Liver (tissue), 9 donors: ENCODE measurements around the gene CDO1. TPM values are rescaled to one million over a fixed set of nuclear protein-coding genes. Genes with fewer than 3 reads are reported as not detected.

ENCODE experiments used
- DNase-seq: peaks from one replicate; pipeline ENCODE4 v3.0.0-alpha.2; 2017; ENCODE audit warnings: low spot score
- H3K27ac ChIP-seq, 2 donors: one replicate each; pipeline ENCODE4 v1.7.0; 2013; ENCODE audit warnings: inconsistent platforms in 2 of 2, low read length in 2 of 2, control low read depth in 1 of 2, low read depth in 1 of 2, mild to moderate bottlenecking in 1 of 2
- H3K27me3 ChIP-seq, 4 donors: one replicate each; pipeline versions ENCODE4 v1.6.1 to v1.7.0; 2013; ENCODE audit warnings: low read length in 3 of 4, inconsistent platforms in 1 of 4, mild to moderate bottlenecking in 1 of 4, moderate library complexity in 1 of 4; ENCODE audit not compliant: control insufficient read depth in 4 of 4, insufficient read depth in 4 of 4
- H3K36me3 ChIP-seq, 4 donors: one replicate each; pipeline versions ENCODE4 v1.6.1 to v1.7.0; 2013; ENCODE audit warnings: low read length in 3 of 4, mild to moderate bottlenecking in 3 of 4, low read depth in 1 of 4, moderate library complexity in 1 of 4; ENCODE audit not compliant: control insufficient read depth in 4 of 4, insufficient read depth in 3 of 4
- H3K4me1 ChIP-seq, 4 donors: one replicate each; pipeline versions ENCODE4 v1.6.1 to v1.7.0; 2013; ENCODE audit warnings: low read length in 3 of 4, mild to moderate bottlenecking in 3 of 4, moderate library complexity in 1 of 4; ENCODE audit not compliant: control insufficient read depth in 4 of 4, insufficient read depth in 4 of 4
- H3K4me3 ChIP-seq, 3 donors: one replicate each; pipeline versions ENCODE4 v1.6.1 to v1.7.0; 2013; ENCODE audit warnings: low read length in 3 of 3, control low read depth in 1 of 3, low read depth in 1 of 3, mild to moderate bottlenecking in 1 of 3
- H3K9ac ChIP-seq, 2 donors: one replicate each; pipeline ENCODE4 v1.7.0; 2013; ENCODE audit warnings: low read length in 2 of 2, mild to moderate bottlenecking in 2 of 2, moderate library complexity in 2 of 2, control low read depth in 1 of 2, low read depth in 1 of 2
- H3K9me3 ChIP-seq, 4 donors: one replicate each; pipeline versions ENCODE4 v1.6.1 to v1.7.0; 2013; ENCODE audit warnings: low read length in 3 of 4; ENCODE audit not compliant: control insufficient read depth in 4 of 4
- ATF3 ChIP-seq: IDR thresholded peaks from 2 replicates; pipeline ENCODE4 v1.6.1; 2016; ENCODE audit warnings: antibody characterized with exemption
- CTCF ChIP-seq: fragments of 150-350 bp; IDR thresholded peaks from 2 replicates; pipeline ENCODE4 v1.5.1; 2017; ENCODE audit warnings: improper control_type of control experiment, low read depth, low read length; ENCODE audit not compliant: missing input control
- EGR1 ChIP-seq, 2 donors: IDR thresholded peaks; 2 replicates each; pipeline ENCODE4 v1.6.1; 2016 to 2018; ENCODE audit warnings: antibody characterized with exemption in 2 of 2, low read depth in 2 of 2
- FOXA1 ChIP-seq: IDR thresholded peaks from 2 replicates; pipeline ENCODE4 v1.6.1; 2016; ENCODE audit warnings: antibody characterized with exemption
- FOXA2 ChIP-seq: IDR thresholded peaks from 2 replicates; pipeline ENCODE4 v1.6.1; 2016; ENCODE audit warnings: antibody characterized with exemption
- GABPA ChIP-seq, 2 donors: IDR thresholded peaks in 1 of 2; conservative IDR thresholded peaks in 1 of 2; 2 replicates each; pipeline ENCODE4 v1.6.1; 2016; ENCODE audit warnings: antibody characterized with exemption in 2 of 2, mild to moderate bottlenecking in 1 of 2, moderate library complexity in 1 of 2
- HNF4A ChIP-seq, 2 donors: conservative IDR thresholded peaks; 2 replicates each; pipeline ENCODE4 v1.6.1; 2016; ENCODE audit warnings: antibody characterized with exemption in 2 of 2, mild to moderate bottlenecking in 2 of 2
- HNF4G ChIP-seq: IDR thresholded peaks from 2 replicates; pipeline ENCODE4 v1.6.1; 2016; ENCODE audit warnings: antibody characterized with exemption
- JUND ChIP-seq, 2 donors: IDR thresholded peaks; 2 replicates each; pipeline ENCODE4 v1.6.1; 2016; ENCODE audit warnings: antibody characterized with exemption in 2 of 2
- NR2F2 ChIP-seq: IDR thresholded peaks from 2 replicates; pipeline ENCODE4 v1.6.1; 2016; ENCODE audit warnings: antibody characterized with exemption
- RAD21 ChIP-seq, 2 donors: IDR thresholded peaks; 2 replicates each; pipeline ENCODE4 v1.6.1; 2016; ENCODE audit warnings: antibody characterized with exemption in 2 of 2, mild to moderate bottlenecking in 2 of 2
- REST ChIP-seq: IDR thresholded peaks from 2 replicates; pipeline ENCODE4 v1.6.1; 2016; ENCODE audit warnings: antibody characterized with exemption, mild to moderate bottlenecking
- RXRA ChIP-seq, 2 donors: IDR thresholded peaks; 2 replicates each; pipeline ENCODE4 v1.6.1; 2017 to 2018; ENCODE audit warnings: antibody characterized with exemption in 2 of 2, mild to moderate bottlenecking in 1 of 2
- SP1 ChIP-seq: IDR thresholded peaks from 2 replicates; pipeline ENCODE4 v1.6.1; 2018; ENCODE audit warnings: antibody characterized with exemption, mild to moderate bottlenecking
- TAF1 ChIP-seq: conservative IDR thresholded peaks from 2 replicates; pipeline ENCODE4 v1.6.1; 2016; ENCODE audit warnings: antibody characterized with exemption, mild to moderate bottlenecking
- YY1 ChIP-seq: IDR thresholded peaks from 2 replicates; pipeline ENCODE4 v1.6.1; 2016; ENCODE audit warnings: antibody characterized with exemption, mild to moderate bottlenecking
- ZBTB33 ChIP-seq: IDR thresholded peaks from 2 replicates; pipeline ENCODE4 v1.6.1; 2016; ENCODE audit warnings: antibody characterized with exemption
- WGBS: extraction: QIAGEN DNeasy Blood & Tissue Kit; methylation state at CpG from one replicate; pipeline ENCODE4 v1.1.7; 2013; 5-methylcytosine and 5-hydroxymethylcytosine counted together
- polyA plus RNA-seq, 2 donors: library from polyadenylated mRNA; stranded (reverse) in 1 of 2; unstranded in 1 of 2; fragments of 200-250 nt in 1 of 2; fragments of >200 nt in 1 of 2; fragmentation: Nextera tagmentation in 1 of 2; extraction: Ambion mirVana in 1 of 2; gene quantifications; one replicate each; pipeline versions ENCODE4 v1.2.1 to v1.2.3, GENCODE V29; 2013 to 2015
- total RNA-seq, 2 donors: library from RNA; depleted of rRNA; stranded (reverse); fragments of >200 nt; gene quantifications; one replicate each; pipeline ENCODE4 v1.2.3, GENCODE V29; 2014
- TF ChIP-seq, protein P1 (sequence below): IDR thresholded peaks from 2 replicates; pipeline ENCODE4 v1.6.1; 2016; ENCODE audit warnings: antibody characterized with exemption
- donor health status: healthy.
- donor health status: healthy.
- donor health status: healthy.
- donor health status: healthy.
- donor health status: healthy.

Gene CDO1
- total and polyA plus RNA-seq, 4 donors = 106 to 472 (median 241) TPM

GRCh38 chr5:115858396-115858795 is 41.9 kb upstream of the CDO1 start:
- no peak for TF ChIP-seq GABPA (IDR thresholded peaks at IDR 0.05 in 1 of 2, conservative IDR thresholded peaks at IDR 0.05 in 1 of 2)
- TF ChIP-seq, protein P1, sequence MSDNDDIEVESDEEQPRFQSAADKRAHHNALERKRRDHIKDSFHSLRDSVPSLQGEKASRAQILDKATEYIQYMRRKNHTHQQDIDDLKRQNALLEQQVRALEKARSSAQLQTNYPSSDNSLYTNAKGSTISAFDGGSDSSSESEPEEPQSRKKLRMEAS = no peak
- TF ChIP-seq FOXA2 = no peak
- no peak for TF ChIP-seq SP1
- no peak for TF ChIP-seq RAD21 (IDR thresholded peaks at IDR 0.05)
- no peak for TF ChIP-seq NR2F2
- TF ChIP-seq REST = no peak
- TF ChIP-seq RXRA (IDR thresholded peaks at IDR 0.05) = no peak
- no peak for TF ChIP-seq ZBTB33
- TF ChIP-seq ATF3 = no peak
- no peak for TF ChIP-seq FOXA1
- no peak for TF ChIP-seq JUND (IDR thresholded peaks at IDR 0.05)
- TF ChIP-seq HNF4A (conservative IDR thresholded peaks at IDR 0.05) = no peak
- no peak for TF ChIP-seq HNF4G
- no peak for TF ChIP-seq TAF1
- TF ChIP-seq CTCF = no peak
- no peak for TF ChIP-seq YY1
- no peak for TF ChIP-seq EGR1 (IDR thresholded peaks at IDR 0.05; ENCODE audit: low read depth in 2 of 2)
- Histone ChIP-seq H3K36me3 (no peaks in the 10 kb centered on the region), H3K4me1 (peaks cover 0 to 7% (median 2%) of the 10 kb centered on the region in 4 donors), H3K9ac (no peak overlapping the region), H3K9me3 (no peaks in the 10 kb centered on the region), H3K27me3 (no peaks in the 10 kb centered on the region), H3K4me3 (no peak overlapping the region), H3K27ac (no peak overlapping the region)
- WGBS = 81% methylated on average over 3 of the region's 3 CpGs
- DNase-seq = no peak
